Pancreas (tissue), 10 donors: Measurements from ENCODE around the gene MBD5. TPM values are rescaled to one million over a fixed set of nuclear protein-coding genes. Genes with fewer than 3 reads are reported as not detected.
"Not testable (repeated sequence)": the region's sequence is repeated elsewhere in the genome, so short reads cannot be mapped to it uniquely, and the experiment has no call there.

Source experiments
- ATAC-seq, 4 donors: fragments of 200-7000 bp; cut with Tn5 transposase; one replicate each; pipeline versions ENCODE4 v1.8.0 to v1.9.1; 2020; ENCODE audit warnings: mild to moderate bottlenecking in 4 of 4, moderate library complexity in 4 of 4
- DNase-seq, 6 donors: peaks; one replicate each; pipeline ENCODE4 v3.0.0-alpha.2; 2020
- FAIRE-seq: peaks from 2 replicates; lab custom pipeline; 2012; peaks lifted over from hg19 to GRCh38; lab: Jason Lieb, UNC
- H3K27ac ChIP-seq, 4 donors: fragments of 200-600 bp; sonication (generic); 1 replicate in 3 of 4; 2 replicates in 1 of 4; pipeline versions ENCODE4 v1.5.0 to v1.8.0; 2020
- H3K27me3 ChIP-seq, 4 donors: fragments of 200-600 bp; one replicate each; pipeline ENCODE4 v1.8.0; 2021
- H3K36me3 ChIP-seq, 3 donors: fragments of 200-600 bp; sonication (generic) in 1 of 3; one replicate each; pipeline versions ENCODE4 v1.5.0 to v1.8.0; 2020 to 2021
- H3K4me1 ChIP-seq, 3 donors: fragments of 200-600 bp; one replicate each; pipeline ENCODE4 v1.8.0; 2021
- H3K4me3 ChIP-seq, 4 donors: fragments of 200-600 bp; sonication (generic) in 2 of 4; one replicate each; pipeline versions ENCODE4 v1.5.0 to v1.8.0; 2020 to 2021
- H3K9me3 ChIP-seq, 4 donors: fragments of 200-600 bp; one replicate each; pipeline ENCODE4 v1.8.0; 2021
- CTCF ChIP-seq, 4 donors: fragments of 200-600 bp; sonication (generic) in 3 of 4; IDR thresholded peaks; one replicate each; pipeline versions ENCODE4 v1.5.0 to v1.8.0; 2021; ENCODE audit warnings: antibody characterized with exemption in 4 of 4
- WGBS, 2 donors: extraction: QIAGEN DNeasy Blood & Tissue Kit; methylation state at CpG; one replicate each; pipeline ENCODE4 v1.1.7; 2013; 5-methylcytosine and 5-hydroxymethylcytosine counted together
- intact Hi-C, 3 donors: fragments of 100-400 bp; cut with DNase I; formaldehyde crosslinking; loops; one replicate each; pipeline versions ENCODE4 v1.11.1 to v1.14.2; 2022
- polyA plus RNA-seq, 2 donors: library from polyadenylated mRNA; stranded (reverse); fragments of 200-250 nt; gene quantifications; one replicate each; pipeline ENCODE4 v1.2.3, GENCODE V29; 2013
- total RNA-seq, 6 donors: library from RNA; stranded (reverse); fragmentation: NEBNext Ultra II Directional in 4 of 6; extraction: Animal tissue kit (Norgen Biotek cat#: 25700) in 4 of 6; gene quantifications; one replicate each; pipeline versions ENCODE4 v1.2.1 to v1.2.4, GENCODE V29; 2021 to 2023
- donor health status: healthy with polysubstance abuse.
- donor health status: DM: no; HTN: no; CAD: no; lungs with moderate emphysema.
- donor health status: DM: no; HTN: no; CAD: no.
- donor health status: control.
- donor health status: control.
- donor health status: Bipolar disorder and iron deficiency.
- donor health status: DM: yes; HTN: yes; CAD: no.
- donor health status: DM: no; HTN: no; CAD: no.
- donor health status: DM: no; HTN: no; CAD: no.
- donor health status: DM: yes; HTN: yes; CAD: no.

The MBD5 gene
- total and polyA plus RNA-seq, 8 donors: 4.5 to 27.4 (median 12.8) TPM

- ATAC-seq: no peak
- no peaks in the 10 kb centered on the region for H3K36me3 ChIP-seq
- no peaks in the 10 kb centered on the region for H3K4me1 ChIP-seq
- FAIRE-seq: no peak
- no peak overlapping the region for H3K27ac ChIP-seq
- TF ChIP-seq CTCF (IDR thresholded peaks at IDR 0.05): no peak
- H3K4me3 ChIP-seq: no peak overlapping the region
- no peaks in the 10 kb centered on the region for H3K27me3 ChIP-seq
- H3K9me3 ChIP-seq: no peaks in the 10 kb centered on the region
- no peak for DNase-seq
- intact Hi-C loops: no loop called here
- WGBS, 2 donors: 61 to 66% methylated on average over 2 of the region's 2 CpGs
These were observed 21.8 kb upstream of the MBD5 start for GRCh38 chr2:147999126-147999525.

GRCh38 chr2:148000095-148000494 is 20.8 kb upstream of the MBD5 start:
- 89 to 97% methylated on average over 1 of the region's 1 CpG for WGBS, 2 donors
- Histone ChIP-seq H3K9me3 (no peaks in the 10 kb centered on the region), H3K4me3 (no peak overlapping the region), H3K36me3 (no peaks in the 10 kb centered on the region), H3K4me1 (no peaks in the 10 kb centered on the region), H3K27me3 (no peaks in the 10 kb centered on the region), H3K27ac (no peak overlapping the region)
- TF ChIP-seq CTCF (IDR thresholded peaks at IDR 0.05): no peak
- intact Hi-C loops: no loop called here
- no peak for ATAC-seq
- no peak for DNase-seq
- no peak for FAIRE-seq

GRCh38 chr2:148002420-148002819 is 18.5 kb upstream of the MBD5 start:
- DNase-seq, H3K36me3 ChIP-seq, H3K9me3 ChIP-seq, H3K4me1 ChIP-seq, H3K27ac ChIP-seq, intact Hi-C loops, FAIRE-seq, ATAC-seq, H3K4me3 ChIP-seq, H3K27me3 ChIP-seq: not testable (repeated sequence)

GRCh38 chr2:148006249-148007007 is 14.5 kb upstream of the MBD5 start:
- intact Hi-C loops: no loop called here
- Histone ChIP-seq H3K27ac (no peak overlapping the region), H3K9me3 (no peaks in the 10 kb centered on the region), H3K4me3 (no peak overlapping the region), H3K4me1 (no peaks in the 10 kb centered on the region), H3K36me3 (no peaks in the 10 kb centered on the region), H3K27me3 (no peaks in the 10 kb centered on the region)
- no peak for ATAC-seq
- DNase-seq: no peak
- no peak for FAIRE-seq
- no peak for TF ChIP-seq CTCF (IDR thresholded peaks at IDR 0.05)
- 68 to 82% methylated on average over 6 of the region's 6 CpGs for WGBS, 2 donors

- H3K9me3 ChIP-seq: no peaks in the 10 kb centered on the region
- TF ChIP-seq CTCF (IDR thresholded peaks at IDR 0.05): no peak
- DNase-seq (no peak), FAIRE-seq (no peak), ATAC-seq (no peak)
- no peaks in the 10 kb centered on the region for H3K4me1 ChIP-seq
- intact Hi-C loops: no loop called here
- no peaks in the 10 kb centered on the region for H3K27me3 ChIP-seq
- H3K36me3 ChIP-seq: no peaks in the 10 kb centered on the region
- no peak overlapping the region for H3K4me3 ChIP-seq
- WGBS, 2 donors: 77 to 78% methylated on average over 5 of the region's 5 CpGs
- no peak overlapping the region for H3K27ac ChIP-seq
These were observed 13.5 kb upstream of the MBD5 start for GRCh38 chr2:148007219-148007900.

GRCh38 chr2:148008411-148008810 is 12.5 kb upstream of the MBD5 start:
- ATAC-seq, H3K9me3 ChIP-seq, H3K4me3 ChIP-seq, H3K36me3 ChIP-seq, intact Hi-C loops, H3K4me1 ChIP-seq, H3K27me3 ChIP-seq, FAIRE-seq, DNase-seq, H3K27ac ChIP-seq: not testable (repeated sequence)
- 97 to 98% methylated on average over 7 of the region's 7 CpGs for WGBS, 2 donors
